GM18870 (cell line): ENCODE measurements around the gene USP40.

Experiments
- ATAC-seq: cut with Tn5 transposase; IDR thresholded peaks from one replicate; pipeline ENCODE4 v1.9.1; 2021; ENCODE audit warnings: moderate library complexity; ENCODE audit not compliant: unreplicated experiment

USP40 gene

GRCh38 chr2:233479616-233480489 is 86.7 kb downstream of the USP40 start:
- no peak for ATAC-seq

GRCh38 chr2:233477548-233478433 is 88.8 kb downstream of the USP40 start:
- ATAC-seq, result no peak

GRCh38 chr2:233476651-233477547 is 89.7 kb downstream of the USP40 start:
- ATAC-seq, result no peak

- ATAC-seq, result no peak
Measured at GRCh38 chr2:233476063-233476410, 90.5 kb downstream of the USP40 start.

GRCh38 chr2:233474308-233475160 is 92.0 kb downstream of the USP40 start:
- ATAC-seq, result no peak

GRCh38 chr2:233473878-233474277 is 92.7 kb downstream of the USP40 start:
- ATAC-seq, result no peak

- ATAC-seq, result no peak
Measured at GRCh38 chr2:233473386-233473791, 93.2 kb downstream of the USP40 start.

GRCh38 chr2:233471291-233472035 is 95.1 kb downstream of the USP40 start:
- ATAC-seq, result no peak

- ATAC-seq, result no peak
Measured at GRCh38 chr2:233470839-233471238, 95.7 kb downstream of the USP40 start.

GRCh38 chr2:233470011-233470687 is 96.4 kb downstream of the USP40 start:
- ATAC-seq, result no peak

- no peak for ATAC-seq
Measured at GRCh38 chr2:233469261-233470010, 97.1 kb downstream of the USP40 start.

- ATAC-seq, result no peak
Measured at GRCh38 chr2:233468741-233469110, 97.9 kb downstream of the USP40 start.

- ATAC-seq, result no peak
Measured at GRCh38 chr2:233468047-233468740, 98.4 kb downstream of the USP40 start.

- no peak for ATAC-seq
Measured at GRCh38 chr2:233466991-233467603, 99.5 kb downstream of the USP40 start.

GRCh38 chr2:233464531-233465240 is 101.9 kb downstream of the USP40 start:
- ATAC-seq, result no peak

GRCh38 chr2:233464056-233464455 is 102.5 kb downstream of the USP40 start:
- ATAC-seq, result no peak
